ENCODE measurements around the gene TRIM39. TPM values are rescaled to one million over a fixed set of nuclear protein-coding genes. Genes with fewer than 3 reads are reported as not detected.

Gene TRIM39
- total RNA-seq, 1 donor, result 14.5 TPM

DNA sequence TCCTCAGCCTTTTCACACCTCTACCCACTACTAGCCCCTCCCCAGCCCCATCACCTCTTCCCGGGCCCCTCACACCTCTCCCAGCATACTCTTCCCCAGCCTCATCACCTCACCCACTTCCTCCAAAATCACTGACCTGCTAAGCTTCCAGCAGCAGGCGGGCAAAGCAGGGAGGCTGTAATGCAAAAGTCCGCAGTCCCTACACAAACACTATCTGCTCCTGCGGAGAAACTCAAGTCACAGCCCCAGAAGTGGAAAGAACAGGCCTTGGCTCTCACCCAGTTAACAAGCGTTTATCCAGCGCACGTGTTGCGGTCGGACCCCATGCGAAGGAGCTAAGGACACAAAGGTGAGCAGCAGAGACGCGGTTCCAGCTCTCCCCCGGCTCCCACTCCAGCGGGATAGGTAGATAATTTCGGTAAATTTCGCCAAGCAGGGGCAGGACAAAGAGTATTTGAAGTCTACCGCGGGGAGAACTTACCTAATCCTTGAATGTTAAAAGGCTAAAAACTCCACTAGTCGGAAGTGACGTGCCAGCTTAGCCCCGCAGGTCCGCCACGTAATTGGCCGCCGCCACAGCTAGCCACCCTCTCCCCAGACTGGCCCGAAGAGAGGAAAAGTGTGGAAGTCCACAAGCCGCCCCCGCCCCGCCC is 728 bp upstream of the TRIM39 start:
- Histone ChIP-seq H3K4me3 (ENCODE audit: insufficient read depth, low read length) (peak overlapping the region; percentile 99), H3K9me3 (ENCODE audit: low read depth, low read length) (no peaks in the 10 kb centered on the region), H2AFZ (ENCODE audit: low read length) (peak overlapping the region; percentile 90), H3K4me1 (ENCODE audit: insufficient read depth, low read length) (peaks cover 43% of the 10 kb centered on the region), H3K36me3 (ENCODE audit: insufficient read depth, low read length) (peaks cover 18% of the 10 kb centered on the region), H3K4me2 (ENCODE audit: insufficient read depth, low read length) (peak overlapping the region; percentile 100), H3K27ac (ENCODE audit: low read depth, low read length) (peak overlapping the region; percentile 98), H4K20me1 (ENCODE audit: insufficient read depth, low read length) (peaks cover 31% of the 10 kb centered on the region), H3K27me3 (ENCODE audit: insufficient read depth, low read length) (no peaks in the 10 kb centered on the region), H3K79me2 (ENCODE audit: insufficient read depth, low read length) (peaks cover 62% of the 10 kb centered on the region)
- no peak for DNase-seq (ENCODE audit: insufficient read length, low spot score, missing footprints)
- TF ChIP-seq, protein P1, sequence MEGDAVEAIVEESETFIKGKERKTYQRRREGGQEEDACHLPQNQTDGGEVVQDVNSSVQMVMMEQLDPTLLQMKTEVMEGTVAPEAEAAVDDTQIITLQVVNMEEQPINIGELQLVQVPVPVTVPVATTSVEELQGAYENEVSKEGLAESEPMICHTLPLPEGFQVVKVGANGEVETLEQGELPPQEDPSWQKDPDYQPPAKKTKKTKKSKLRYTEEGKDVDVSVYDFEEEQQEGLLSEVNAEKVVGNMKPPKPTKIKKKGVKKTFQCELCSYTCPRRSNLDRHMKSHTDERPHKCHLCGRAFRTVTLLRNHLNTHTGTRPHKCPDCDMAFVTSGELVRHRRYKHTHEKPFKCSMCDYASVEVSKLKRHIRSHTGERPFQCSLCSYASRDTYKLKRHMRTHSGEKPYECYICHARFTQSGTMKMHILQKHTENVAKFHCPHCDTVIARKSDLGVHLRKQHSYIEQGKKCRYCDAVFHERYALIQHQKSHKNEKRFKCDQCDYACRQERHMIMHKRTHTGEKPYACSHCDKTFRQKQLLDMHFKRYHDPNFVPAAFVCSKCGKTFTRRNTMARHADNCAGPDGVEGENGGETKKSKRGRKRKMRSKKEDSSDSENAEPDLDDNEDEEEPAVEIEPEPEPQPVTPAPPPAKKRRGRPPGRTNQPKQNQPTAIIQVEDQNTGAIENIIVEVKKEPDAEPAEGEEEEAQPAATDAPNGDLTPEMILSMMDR (IDR thresholded peaks at IDR 0.05; ENCODE audit: extremely low read depth, low read depth, low read length), result no peak

DNA sequence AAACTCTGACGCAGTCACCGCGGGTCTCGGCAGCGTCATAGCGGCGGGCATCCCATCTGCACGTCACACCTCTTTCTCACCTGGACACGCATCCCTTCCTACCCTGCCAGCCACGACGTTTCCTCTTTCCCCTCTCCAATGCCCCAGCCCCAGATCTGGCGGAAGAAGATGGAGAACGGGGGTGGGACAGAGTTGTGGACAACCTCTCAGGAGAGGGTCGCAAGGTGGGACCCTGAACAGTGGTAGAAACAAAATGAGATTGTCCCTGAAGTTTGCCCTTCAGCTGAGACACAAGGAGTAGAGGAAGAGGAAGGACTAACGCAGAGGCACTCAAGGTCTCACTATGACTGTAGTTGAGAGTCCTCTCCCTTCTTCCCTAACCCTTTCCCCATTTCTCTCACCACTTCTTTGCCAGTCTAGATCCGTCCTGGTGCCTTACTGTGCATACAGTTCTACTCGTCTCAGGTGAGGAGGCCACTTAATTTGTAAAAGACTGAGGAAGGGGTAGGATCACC is 562 bp downstream of the TRIM39 start:
- no peaks in the 10 kb centered on the region for H3K9me3 ChIP-seq (ENCODE audit: low read depth, low read length)
- peak; percentile 74 for DNase-seq (ENCODE audit: insufficient read length, low spot score, missing footprints)
- H4K20me1 ChIP-seq (ENCODE audit: insufficient read depth, low read length), result peaks cover 20% of the 10 kb centered on the region
- peak overlapping the region; percentile 98 for H3K27ac ChIP-seq (ENCODE audit: low read depth, low read length)
- TF ChIP-seq, protein P1 (IDR thresholded peaks at IDR 0.05; ENCODE audit: extremely low read depth, low read depth, low read length), result no peak
- H3K27me3 ChIP-seq (ENCODE audit: insufficient read depth, low read length), result no peaks in the 10 kb centered on the region
- peak overlapping the region; percentile 99 for H3K4me3 ChIP-seq (ENCODE audit: insufficient read depth, low read length)
- peaks cover 31% of the 10 kb centered on the region for H3K36me3 ChIP-seq (ENCODE audit: insufficient read depth, low read length)
- peaks cover 49% of the 10 kb centered on the region for H3K79me2 ChIP-seq (ENCODE audit: insufficient read depth, low read length)
- peak overlapping the region; percentile 100 for H3K4me2 ChIP-seq (ENCODE audit: insufficient read depth, low read length)
- H3K4me1 ChIP-seq (ENCODE audit: insufficient read depth, low read length), result peaks cover 34% of the 10 kb centered on the region
- peak overlapping the region; percentile 98 for H2AFZ ChIP-seq (ENCODE audit: low read length)

DNA sequence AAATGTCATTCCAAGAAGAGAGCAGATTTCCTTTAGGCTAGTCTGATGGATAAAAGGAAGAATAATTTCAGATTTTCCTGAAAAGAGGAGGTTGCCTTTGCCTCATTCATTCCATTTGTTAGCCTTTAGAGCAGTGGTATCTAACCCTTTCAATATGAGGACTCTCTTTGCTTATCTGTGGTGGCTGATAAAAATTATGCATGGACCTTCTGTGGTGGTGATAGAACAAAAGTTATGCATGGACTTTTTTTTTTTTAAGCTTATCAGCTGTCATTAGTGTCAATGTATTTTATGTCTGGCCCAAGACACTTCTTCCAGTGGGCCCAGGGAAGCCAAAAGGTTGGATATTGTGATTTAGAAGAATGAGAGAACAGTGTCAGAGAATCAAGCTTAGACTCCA is 1.7 kb downstream of the TRIM39 start:
- TF ChIP-seq, protein P1 (IDR thresholded peaks at IDR 0.05; ENCODE audit: extremely low read depth, low read depth, low read length), result no peak
- peaks cover 13% of the 10 kb centered on the region for H4K20me1 ChIP-seq (ENCODE audit: insufficient read depth, low read length)
- no peak overlapping the region for H2AFZ ChIP-seq (ENCODE audit: low read length)
- H3K9me3 ChIP-seq (ENCODE audit: low read depth, low read length), result no peaks in the 10 kb centered on the region
- no peaks in the 10 kb centered on the region for H3K27me3 ChIP-seq (ENCODE audit: insufficient read depth, low read length)
- H3K4me2 ChIP-seq (ENCODE audit: insufficient read depth, low read length), result no peak overlapping the region
- no peak overlapping the region for H3K27ac ChIP-seq (ENCODE audit: low read depth, low read length)
- H3K36me3 ChIP-seq (ENCODE audit: insufficient read depth, low read length), result peaks cover 33% of the 10 kb centered on the region
- H3K4me1 ChIP-seq (ENCODE audit: insufficient read depth, low read length), result peaks cover 23% of the 10 kb centered on the region
- DNase-seq (ENCODE audit: insufficient read length, low spot score, missing footprints), result no peak
- peaks cover 40% of the 10 kb centered on the region for H3K79me2 ChIP-seq (ENCODE audit: insufficient read depth, low read length)
- no peak overlapping the region for H3K4me3 ChIP-seq (ENCODE audit: insufficient read depth, low read length)

DNA sequence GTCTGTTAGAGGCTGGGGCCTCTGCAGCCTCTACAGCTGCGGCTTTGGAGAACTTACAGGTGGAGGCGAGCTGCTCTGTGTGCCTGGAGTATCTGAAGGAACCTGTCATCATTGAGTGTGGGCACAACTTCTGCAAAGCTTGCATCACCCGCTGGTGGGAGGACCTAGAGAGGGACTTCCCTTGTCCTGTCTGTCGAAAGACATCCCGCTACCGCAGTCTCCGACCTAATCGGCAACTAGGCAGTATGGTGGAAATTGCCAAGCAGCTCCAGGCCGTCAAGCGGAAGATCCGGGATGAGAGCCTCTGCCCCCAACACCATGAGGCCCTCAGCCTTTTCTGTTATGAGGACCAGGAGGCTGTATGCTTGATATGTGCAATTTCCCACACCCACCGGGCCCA is 2.6 kb downstream of the TRIM39 start:
- H3K79me2 ChIP-seq (ENCODE audit: insufficient read depth, low read length), result peaks cover 31% of the 10 kb centered on the region
- no peak overlapping the region for H2AFZ ChIP-seq (ENCODE audit: low read length)
- peaks cover 19% of the 10 kb centered on the region for H3K4me1 ChIP-seq (ENCODE audit: insufficient read depth, low read length)
- no peak for DNase-seq (ENCODE audit: insufficient read length, low spot score, missing footprints)
- no peak overlapping the region for H3K27ac ChIP-seq (ENCODE audit: low read depth, low read length)
- no peak overlapping the region for H3K4me3 ChIP-seq (ENCODE audit: insufficient read depth, low read length)
- no peaks in the 10 kb centered on the region for H3K9me3 ChIP-seq (ENCODE audit: low read depth, low read length)
- H4K20me1 ChIP-seq (ENCODE audit: insufficient read depth, low read length), result peaks cover 9% of the 10 kb centered on the region
- H3K36me3 ChIP-seq (ENCODE audit: insufficient read depth, low read length), result peaks cover 41% of the 10 kb centered on the region
- no peak overlapping the region for H3K4me2 ChIP-seq (ENCODE audit: insufficient read depth, low read length)
- TF ChIP-seq, protein P1 (IDR thresholded peaks at IDR 0.05; ENCODE audit: extremely low read depth, low read depth, low read length), result no peak
- no peaks in the 10 kb centered on the region for H3K27me3 ChIP-seq (ENCODE audit: insufficient read depth, low read length)

Data from osteoblast (primary cell).